Activated CD8-positive, alpha-beta memory T cell treated with anti-CD3 and anti-CD28 coated beads for 4 hours (primary cell): ENCODE data around the gene OR6M1.

Experiments used
- DNase-seq, 2 donors: peaks; one replicate each; pipeline ENCODE4 v3.0.0-alpha.2; 2020; ENCODE audit warnings: low read depth in 2 of 2

OR6M1 gene

GRCh38 chr11:123775715-123776549 lies 30.2 kb downstream of the OR6M1 start:
- DNase-seq, result no peak

GRCh38 chr11:123775289-123775688 lies 30.9 kb downstream of the OR6M1 start:
- no peak for DNase-seq

GRCh38 chr11:123773959-123774358 lies 32.2 kb downstream of the OR6M1 start:
- no peak for DNase-seq

DNA sequence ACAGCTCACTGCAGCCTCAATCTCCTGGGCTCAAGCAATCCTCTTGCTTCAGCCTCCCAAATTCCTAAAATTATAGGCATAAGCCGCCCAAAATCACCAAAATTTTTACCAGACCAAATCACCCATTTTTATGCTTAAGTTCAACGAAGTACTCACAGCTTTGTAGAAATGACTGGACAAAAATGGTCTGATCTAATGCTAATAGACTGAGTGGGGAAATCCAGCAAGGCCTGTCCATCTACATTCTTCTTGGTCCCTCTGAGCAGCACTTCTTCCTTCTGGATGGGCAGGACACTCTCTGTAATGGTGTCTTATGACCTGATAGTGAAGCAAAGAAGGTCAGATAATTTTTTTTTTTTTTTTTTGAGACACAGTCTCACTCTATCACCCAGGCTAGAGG lies 33.1 kb downstream of the OR6M1 start:
- no peak for DNase-seq

DNA sequence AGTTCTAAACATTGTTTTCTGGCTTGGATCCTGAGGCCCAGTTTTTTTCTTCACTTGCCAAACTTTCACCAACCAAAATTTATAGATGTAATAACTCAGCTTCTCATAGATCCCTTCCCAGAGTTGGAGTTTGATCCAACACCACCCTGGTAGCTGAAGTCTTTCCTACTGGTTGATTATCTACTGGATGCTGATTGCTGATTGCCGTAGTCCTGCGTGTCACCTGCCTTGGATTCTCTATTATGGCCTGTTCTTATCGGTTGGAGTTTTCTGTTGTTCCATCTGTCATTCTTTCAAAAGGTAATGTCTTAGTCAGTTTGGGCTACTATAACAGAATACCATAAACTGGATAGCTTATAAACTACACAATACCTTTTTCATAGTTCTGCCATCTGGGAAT lies 34.5 kb downstream of the OR6M1 start:
- DNase-seq, result no peak

DNA sequence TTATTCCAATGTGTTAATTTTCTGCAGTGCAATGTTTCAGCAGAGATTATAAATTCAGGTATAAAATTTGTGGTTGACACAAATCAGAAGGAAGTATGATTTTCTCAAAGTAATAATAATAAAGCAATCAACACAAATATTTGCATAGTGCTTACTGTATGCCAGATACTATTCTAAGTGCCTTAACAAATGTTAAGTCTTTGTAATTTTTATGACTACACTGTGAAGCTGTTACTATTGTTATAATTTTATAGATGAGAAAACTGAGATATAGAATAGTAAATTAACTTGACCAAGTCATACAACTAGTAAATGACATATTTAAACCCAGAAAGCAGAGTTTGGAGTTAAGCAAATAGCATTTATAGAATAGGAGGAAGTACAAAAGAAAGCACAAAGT lies 35.4 kb downstream of the OR6M1 start:
- DNase-seq, result no peak

- no peak for DNase-seq
Measured at GRCh38 chr11:123765601-123766000, 40.5 kb downstream of the OR6M1 start.

GRCh38 chr11:123762422-123762821 lies 43.7 kb downstream of the OR6M1 start:
- DNase-seq, result no peak

DNA sequence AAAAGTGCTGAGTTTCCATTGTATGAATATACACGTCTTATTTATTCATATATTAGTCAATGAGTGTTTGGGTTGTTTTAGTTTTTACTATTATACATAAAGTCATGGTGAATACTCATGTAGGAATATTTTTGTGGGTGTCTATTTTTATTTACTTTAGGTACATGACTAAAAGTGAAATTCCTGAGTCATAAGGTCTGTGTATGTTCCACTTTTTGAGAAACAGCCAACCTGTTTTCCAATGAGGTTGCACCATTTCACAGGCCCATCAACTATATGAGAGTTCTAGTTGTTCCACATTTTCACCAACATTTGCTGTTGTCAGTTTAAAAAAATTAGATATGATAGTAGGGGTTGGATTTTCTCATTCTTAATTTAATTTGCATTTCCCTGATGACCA lies 45.3 kb downstream of the OR6M1 start:
- no peak for DNase-seq

DNA sequence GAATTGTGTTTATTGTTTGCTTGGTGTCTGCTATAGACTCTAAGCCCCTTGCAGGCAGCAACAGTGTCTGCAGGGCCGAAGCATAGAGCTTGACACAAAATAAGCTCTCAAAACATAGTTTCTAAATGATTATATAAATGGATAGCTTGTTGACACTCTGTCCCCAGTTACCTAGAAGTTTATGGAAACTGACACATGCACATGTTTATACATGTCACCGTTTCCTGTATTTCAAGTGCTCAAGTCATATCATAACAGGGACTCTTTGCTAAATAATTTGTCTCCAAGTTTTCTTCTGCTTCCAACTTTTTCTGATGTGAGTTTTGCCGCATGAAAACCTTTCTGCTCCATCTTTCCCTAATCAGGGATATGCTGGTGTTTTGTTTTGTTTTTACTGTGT lies 48.2 kb downstream of the OR6M1 start:
- no peak for DNase-seq

DNA sequence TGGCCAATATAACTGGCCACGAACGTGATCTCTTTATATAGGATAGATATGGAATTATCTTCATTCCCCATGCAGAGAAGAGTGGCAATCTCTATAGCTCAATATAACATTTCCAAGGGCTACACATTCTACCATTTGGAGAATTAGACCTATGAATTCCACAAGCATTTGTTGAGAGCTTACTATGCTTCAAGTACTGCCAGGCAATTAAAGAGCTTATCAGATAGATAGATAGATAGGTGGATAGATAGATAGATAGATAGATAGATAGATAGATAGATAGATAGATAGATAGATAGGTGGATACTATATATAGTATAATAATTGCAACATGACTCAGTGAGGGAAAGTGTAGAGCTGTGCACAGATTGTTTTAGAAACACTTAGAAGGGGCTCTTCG lies 50.3 kb downstream of the OR6M1 start:
- no peak for DNase-seq
